HG03571 (cell line): Measurements from ENCODE around the gene PTPRD.

ENCODE experiments used
- ATAC-seq: cut with Tn5 transposase; IDR thresholded peaks from one replicate; pipeline ENCODE4 v1.9.1; 2021; ENCODE audit not compliant: unreplicated experiment

The PTPRD gene

DNA sequence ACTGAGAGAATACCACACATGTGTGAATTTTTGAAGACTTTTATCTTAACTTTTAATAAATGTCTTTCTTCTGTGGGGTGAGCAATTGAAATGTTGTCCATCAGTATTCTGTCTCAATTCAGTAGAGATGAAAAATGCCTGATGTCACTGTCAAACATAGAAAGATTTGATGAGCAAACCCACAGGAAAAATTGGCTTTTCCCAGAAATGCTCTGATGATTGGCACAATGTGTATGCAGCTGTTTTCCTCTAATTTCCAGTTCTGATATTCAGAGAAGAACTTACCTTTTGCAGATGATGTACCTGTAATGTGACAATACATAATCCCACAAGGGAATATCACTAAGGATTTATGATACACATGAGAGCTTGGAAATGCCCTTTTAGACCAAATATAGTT, 340.0 kb downstream of the PTPRD start:
- ATAC-seq, result no peak

GRCh38 chr9:10268531-10269485, 344.0 kb downstream of the PTPRD start:
- ATAC-seq, result no peak

GRCh38 chr9:10265153-10265631, 347.6 kb downstream of the PTPRD start:
- ATAC-seq, result no peak

- ATAC-seq, result no peak
These were observed 352.3 kb downstream of the PTPRD start for GRCh38 chr9:10260501-10260900.

GRCh38 chr9:10259668-10260067, 353.1 kb downstream of the PTPRD start:
- ATAC-seq, result no peak

DNA sequence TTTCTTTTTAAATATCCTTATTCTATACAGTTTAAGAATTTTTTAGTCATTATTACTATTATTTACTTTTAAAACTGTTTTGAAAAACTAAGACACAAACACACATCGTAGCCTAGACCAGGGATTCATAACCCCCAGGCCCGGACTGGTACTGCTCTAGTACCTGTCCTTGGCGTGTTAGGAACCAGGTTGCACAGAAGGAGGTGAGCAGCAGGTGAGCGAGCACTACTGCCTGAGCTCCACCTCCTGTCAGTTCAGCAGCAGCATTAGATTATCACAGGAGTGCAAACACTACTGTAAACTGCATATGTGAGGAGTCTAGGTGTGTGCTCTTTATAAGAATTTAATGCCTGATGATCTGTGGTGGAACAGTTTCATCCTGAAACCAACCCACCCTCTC, 357.0 kb downstream of the PTPRD start:
- ATAC-seq, result no peak

GRCh38 chr9:10254338-10254737, 358.5 kb downstream of the PTPRD start:
- no peak for ATAC-seq

- ATAC-seq, result no peak
These were observed 359.5 kb downstream of the PTPRD start for GRCh38 chr9:10253341-10253740.

DNA sequence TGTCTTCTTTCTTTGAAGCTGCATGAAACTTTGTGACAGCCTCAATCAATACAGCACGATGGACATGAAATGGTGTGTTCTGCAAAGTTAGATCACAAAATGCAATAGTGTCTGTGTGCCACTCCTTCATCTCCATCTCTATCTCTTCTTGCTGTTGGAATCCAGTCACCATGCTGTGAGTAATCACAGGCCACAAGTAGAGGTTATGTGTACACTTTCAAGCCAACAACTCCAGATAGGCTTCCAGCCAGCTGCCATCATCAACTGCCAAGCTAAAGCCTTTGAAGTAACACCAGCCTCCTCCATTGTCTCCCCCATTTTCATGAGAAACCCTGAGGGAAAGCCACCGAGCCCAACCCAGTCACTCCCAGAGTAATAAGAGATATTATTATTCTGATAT, 360.6 kb downstream of the PTPRD start:
- no peak for ATAC-seq

GRCh38 chr9:10251490-10251889, 361.3 kb downstream of the PTPRD start:
- ATAC-seq, result no peak

DNA sequence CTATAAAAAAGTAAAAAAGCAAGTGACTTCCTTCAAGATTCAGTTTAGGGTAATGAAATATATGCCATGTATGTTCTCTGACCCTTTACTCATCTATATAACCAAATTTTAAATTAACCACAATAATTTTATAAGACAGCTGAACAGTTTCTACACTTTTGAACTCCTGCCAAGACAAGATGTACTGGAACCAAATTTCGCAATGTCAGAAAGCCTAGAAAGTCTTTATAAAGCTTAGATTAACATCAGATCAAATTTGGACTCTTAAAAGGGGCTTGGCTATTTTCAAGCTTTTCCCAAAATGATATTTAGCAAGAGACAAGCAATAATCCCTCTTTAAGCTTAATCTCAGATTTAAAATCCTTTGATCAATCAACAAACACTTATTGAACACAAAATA, 362.6 kb downstream of the PTPRD start:
- ATAC-seq, result no peak

- no peak for ATAC-seq
These were observed 363.9 kb downstream of the PTPRD start for GRCh38 chr9:10248890-10249289.

DNA sequence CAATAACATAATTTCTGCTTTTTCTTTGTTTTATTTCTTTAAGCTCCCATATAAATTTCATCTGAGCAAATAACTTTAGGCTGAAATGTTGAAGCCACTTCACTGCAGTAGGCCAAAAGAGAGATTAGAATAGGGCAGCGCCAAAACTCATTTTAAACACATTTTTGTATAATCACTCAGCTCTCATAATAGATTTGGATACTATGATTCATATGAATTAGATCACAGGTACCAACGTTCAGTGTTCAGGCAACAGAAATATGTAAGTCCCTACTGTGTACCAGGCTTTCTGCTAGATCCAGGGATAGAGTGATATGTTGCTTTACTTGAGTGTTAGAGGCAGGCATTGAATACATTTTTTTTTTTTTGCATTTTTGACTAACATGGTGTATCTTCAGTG, 370.5 kb downstream of the PTPRD start:
- no peak for ATAC-seq

- no peak for ATAC-seq
These were observed 374.7 kb downstream of the PTPRD start for GRCh38 chr9:10238087-10238486.

GRCh38 chr9:10237584-10237983, 375.2 kb downstream of the PTPRD start:
- no peak for ATAC-seq

DNA sequence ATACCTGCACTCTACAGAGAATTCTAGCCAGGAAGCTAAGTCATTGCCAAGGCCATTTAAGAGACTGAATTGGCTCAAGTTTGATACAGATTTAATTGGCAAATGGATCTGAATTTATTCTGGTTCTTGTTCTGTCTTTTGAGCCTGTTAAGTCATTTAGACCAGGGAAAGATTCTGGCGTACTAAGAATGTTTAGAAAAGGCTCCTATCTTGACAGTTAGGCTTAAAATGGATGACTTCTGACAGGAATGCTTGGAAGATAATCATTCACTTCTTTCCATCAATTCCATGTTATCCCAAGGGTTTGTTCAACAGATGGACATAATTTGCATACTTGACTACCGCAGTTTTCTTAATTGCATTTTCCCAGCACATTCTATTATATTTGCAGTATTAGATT, 376.6 kb downstream of the PTPRD start:
- ATAC-seq, result no peak

GRCh38 chr9:10235376-10235775, 377.4 kb downstream of the PTPRD start:
- ATAC-seq, result no peak

GRCh38 chr9:10232352-10232930, 380.4 kb downstream of the PTPRD start:
- ATAC-seq, result no peak

- ATAC-seq, result peak; percentile 55
These were observed 382.3 kb downstream of the PTPRD start for GRCh38 chr9:10230512-10230911.

- no peak for ATAC-seq
These were observed 384.7 kb downstream of the PTPRD start for GRCh38 chr9:10228082-10228481.

- no peak for ATAC-seq
These were observed 385.8 kb downstream of the PTPRD start for GRCh38 chr9:10226996-10227395.

GRCh38 chr9:10212702-10213101, 400.1 kb downstream of the PTPRD start:
- ATAC-seq, result no peak
